ENCODE data around the gene CACNG4.

Gene CACNG4

GRCh38 chr17:67030641-67031040 is 66.1 kb downstream of the CACNG4 start:
- Histone ChIP-seq H3K27me3 (no peaks in the 10 kb centered on the region), H3K4me3 (ENCODE audit: low read depth in 1 of 2, low read length in 1 of 2) (no peak overlapping the region), H3K36me3 (no peaks in the 10 kb centered on the region), H3K27ac (no peak overlapping the region), H3K9me3 (no peaks in the 10 kb centered on the region), H3K4me1 (ENCODE audit: control insufficient read depth in 1 of 2, insufficient read depth in 1 of 2, low read depth in 1 of 2, low read length in 1 of 2) (no peaks in the 10 kb centered on the region)
- no peak for TF ChIP-seq CTCF (IDR thresholded peaks at IDR 0.05)

- Histone ChIP-seq H3K27ac (no peak overlapping the region), H3K4me3 (ENCODE audit: low read depth in 1 of 2, low read length in 1 of 2) (no peak overlapping the region), H3K27me3 (no peaks in the 10 kb centered on the region), H3K9me3 (no peaks in the 10 kb centered on the region), H3K4me1 (ENCODE audit: control insufficient read depth in 1 of 2, insufficient read depth in 1 of 2, low read depth in 1 of 2, low read length in 1 of 2) (no peaks in the 10 kb centered on the region), H3K36me3 (no peaks in the 10 kb centered on the region)
- no peak for TF ChIP-seq CTCF (IDR thresholded peaks at IDR 0.05)
Measured at GRCh38 chr17:67032382-67032781, 67.9 kb downstream of the CACNG4 start.

- no peak for TF ChIP-seq CTCF (IDR thresholded peaks at IDR 0.05)
- Histone ChIP-seq H3K27me3 (no peaks in the 10 kb centered on the region), H3K4me1 (ENCODE audit: control insufficient read depth in 1 of 2, insufficient read depth in 1 of 2, low read depth in 1 of 2, low read length in 1 of 2) (no peaks in the 10 kb centered on the region), H3K4me3 (ENCODE audit: low read depth in 1 of 2, low read length in 1 of 2) (no peak overlapping the region), H3K9me3 (no peaks in the 10 kb centered on the region), H3K36me3 (no peaks in the 10 kb centered on the region), H3K27ac (no peak overlapping the region)
Measured at GRCh38 chr17:67032985-67033384, 68.5 kb downstream of the CACNG4 start.

GRCh38 chr17:67033613-67034012 is 69.1 kb downstream of the CACNG4 start:
- Histone ChIP-seq H3K4me3 (ENCODE audit: low read depth in 1 of 2, low read length in 1 of 2) (no peak overlapping the region), H3K4me1 (ENCODE audit: control insufficient read depth in 1 of 2, insufficient read depth in 1 of 2, low read depth in 1 of 2, low read length in 1 of 2) (no peaks in the 10 kb centered on the region), H3K36me3 (no peaks in the 10 kb centered on the region), H3K9me3 (no peaks in the 10 kb centered on the region), H3K27me3 (no peaks in the 10 kb centered on the region), H3K27ac (no peak overlapping the region)
- TF ChIP-seq CTCF (IDR thresholded peaks at IDR 0.05): no peak

- Histone ChIP-seq H3K36me3 (no peaks in the 10 kb centered on the region), H3K4me3 (ENCODE audit: low read depth in 1 of 2, low read length in 1 of 2) (no peak overlapping the region), H3K4me1 (ENCODE audit: control insufficient read depth in 1 of 2, insufficient read depth in 1 of 2, low read depth in 1 of 2, low read length in 1 of 2) (no peaks in the 10 kb centered on the region), H3K9me3 (no peaks in the 10 kb centered on the region), H3K27ac (no peak overlapping the region), H3K27me3 (no peaks in the 10 kb centered on the region)
- TF ChIP-seq CTCF (IDR thresholded peaks at IDR 0.05): no peak
Measured at GRCh38 chr17:67035131-67036083, 70.9 kb downstream of the CACNG4 start.
